Activated naive CD4-positive, alpha-beta T cell treated with anti-CD3 and anti-CD28 coated beads for 36 hours (primary cell): ENCODE results near the gene ACSL6. TPM values are rescaled to one million over a fixed set of nuclear protein-coding genes. Genes with fewer than 3 reads are reported as not detected.

Experiments
- CTCF ChIA-PET: fragments of 350-600 bp; sonication (Branson Sonifier 250); formaldehyde crosslinking; loops from one replicate; lab custom pipeline; 2021; ENCODE audit warnings: antibody characterized with exemption; lab: Charles Lee
- DNase-seq: peaks from one replicate; pipeline ENCODE4 v3.0.0-alpha.2; 2020
- H3K27ac Mint-ChIP-seq: one replicate; pipeline ENCODE4 v1.8.0; 2021; ENCODE audit warnings: mild to moderate bottlenecking, mixed read lengths
- H3K27me3 Mint-ChIP-seq: one replicate; pipeline ENCODE4 v1.8.0; 2021; ENCODE audit warnings: low read depth, mixed read lengths
- H3K36me3 Mint-ChIP-seq: one replicate; pipeline ENCODE4 v1.8.0; 2021; ENCODE audit warnings: low read depth, mixed read lengths
- H3K4me1 Mint-ChIP-seq: one replicate; pipeline ENCODE4 v1.8.0; 2021; ENCODE audit warnings: low read depth, mixed read lengths
- H3K4me3 Mint-ChIP-seq: one replicate; pipeline ENCODE4 v1.8.0; 2021; ENCODE audit warnings: mild to moderate bottlenecking, moderate library complexity, mixed read lengths
- H3K9me3 Mint-ChIP-seq: one replicate; pipeline ENCODE4 v1.8.0; 2021; ENCODE audit warnings: mixed read lengths
- intact Hi-C: fragments of 100-400 bp; cut with micrococcal nuclease; formaldehyde crosslinking; loops from one replicate; pipeline ENCODE4 v1.15.1; 2023
- total RNA-seq, 2 experiments: library from RNA; stranded (reverse); gene quantifications; one replicate each; pipeline ENCODE4 v1.2.3, GENCODE V29; 2021

Gene ACSL6
- total RNA-seq, 2 experiments from 2014 or later, result 1.2 to 2.4 TPM

GRCh38 chr5:131980696-131981095 is 30.8 kb downstream of the ACSL6 start:
- H3K4me3 Mint-ChIP-seq, result no peak overlapping the region
- peaks cover 24% of the 10 kb centered on the region for H3K4me1 Mint-ChIP-seq
- CTCF ChIA-PET, result no interaction called here
- H3K36me3 Mint-ChIP-seq, result no peaks in the 10 kb centered on the region
- H3K27me3 Mint-ChIP-seq, result no peaks in the 10 kb centered on the region
- no peak for DNase-seq
- H3K27ac Mint-ChIP-seq, result no peak overlapping the region
- intact Hi-C loops, result no loop called here
- H3K9me3 Mint-ChIP-seq, result no peaks in the 10 kb centered on the region

GRCh38 chr5:131979816-131980215 is 31.6 kb downstream of the ACSL6 start:
- H3K9me3 Mint-ChIP-seq, result no peaks in the 10 kb centered on the region
- intact Hi-C loops, result no loop called here

GRCh38 chr5:131977212-131977604 is 34.2 kb downstream of the ACSL6 start:
- H3K4me1 Mint-ChIP-seq, result peaks cover 46% of the 10 kb centered on the region
- no peak overlapping the region for H3K27ac Mint-ChIP-seq
- no peak for DNase-seq
- H3K36me3 Mint-ChIP-seq, result no peaks in the 10 kb centered on the region
- H3K9me3 Mint-ChIP-seq, result no peaks in the 10 kb centered on the region
- CTCF ChIA-PET, result no interaction called here
- H3K27me3 Mint-ChIP-seq, result no peaks in the 10 kb centered on the region
- intact Hi-C loops, result no loop called here
- H3K4me3 Mint-ChIP-seq, result no peak overlapping the region

More at GRCh38 chr5:131979816-131980215, 31.6 kb downstream of the ACSL6 start:
- Mint-ChIP-seq H3K4me1 (peaks cover 32% of the 10 kb centered on the region), H3K4me3 (no peak overlapping the region), H3K27me3 (no peaks in the 10 kb centered on the region), H3K36me3 (no peaks in the 10 kb centered on the region), H3K27ac (no peak overlapping the region)
- no peak for DNase-seq
- CTCF ChIA-PET, result no interaction called here

GRCh38 chr5:131976414-131977211 is 34.8 kb downstream of the ACSL6 start:
- Mint-ChIP-seq H3K4me3 (no peak overlapping the region), H3K9me3 (no peaks in the 10 kb centered on the region), H3K36me3 (no peaks in the 10 kb centered on the region), H3K27ac (no peak overlapping the region), H3K4me1 (peaks cover 46% of the 10 kb centered on the region), H3K27me3 (no peaks in the 10 kb centered on the region)
- CTCF ChIA-PET, result no interaction called here
- intact Hi-C loops, result no loop called here
- DNase-seq, result no peak

- H3K9me3 Mint-ChIP-seq, result no peaks in the 10 kb centered on the region
- H3K27me3 Mint-ChIP-seq, result no peaks in the 10 kb centered on the region
- H3K4me3 Mint-ChIP-seq, result peak overlapping the region; percentile 49
- intact Hi-C loops, result loop anchor here (1.0 kb wide), 1 partner anchor 178 kb away; the partner anchor contains the start of gene FNIP1
- CTCF ChIA-PET, result no interaction called here
- H3K36me3 Mint-ChIP-seq, result no peaks in the 10 kb centered on the region
- DNase-seq, result peak; percentile 53
- H3K4me1 Mint-ChIP-seq, result peaks cover 46% of the 10 kb centered on the region
- H3K27ac Mint-ChIP-seq, result peak overlapping the region; percentile 70
Observed at GRCh38 chr5:131974956-131975726, 36.3 kb downstream of the ACSL6 start.

- H3K27me3 Mint-ChIP-seq, result no peaks in the 10 kb centered on the region
- H3K36me3 Mint-ChIP-seq, result no peaks in the 10 kb centered on the region
- H3K9me3 Mint-ChIP-seq, result no peaks in the 10 kb centered on the region
- CTCF ChIA-PET, result no interaction called here
- intact Hi-C loops, result no loop called here
- DNase-seq, result no peak
- H3K27ac Mint-ChIP-seq, result peak overlapping the region; percentile 70
- peak overlapping the region; percentile 49 for H3K4me3 Mint-ChIP-seq
- H3K4me1 Mint-ChIP-seq, result peaks cover 46% of the 10 kb centered on the region
Observed at GRCh38 chr5:131974622-131974955, 36.9 kb downstream of the ACSL6 start.

- H3K27ac Mint-ChIP-seq, result peak overlapping the region; percentile 11
- DNase-seq, result no peak
- intact Hi-C loops, result no loop called here
Observed at GRCh38 chr5:131974016-131974415, 37.4 kb downstream of the ACSL6 start.

GRCh38 chr5:131973089-131973712 is 38.3 kb downstream of the ACSL6 start:
- no peaks in the 10 kb centered on the region for H3K36me3 Mint-ChIP-seq
- no peak overlapping the region for H3K4me3 Mint-ChIP-seq
- no peak overlapping the region for H3K27ac Mint-ChIP-seq
- CTCF ChIA-PET, result interaction anchor here (0.7 kb wide), 1 partner anchor 42 kb away, joined by 3 read pairs; no protein-coding TSS in a partner anchor
- DNase-seq, result no peak
- H3K9me3 Mint-ChIP-seq, result no peaks in the 10 kb centered on the region
- peaks cover 46% of the 10 kb centered on the region for H3K4me1 Mint-ChIP-seq
- H3K27me3 Mint-ChIP-seq, result no peaks in the 10 kb centered on the region
- intact Hi-C loops, result no loop called here

More at GRCh38 chr5:131974016-131974415, 37.4 kb downstream of the ACSL6 start:
- peaks cover 46% of the 10 kb centered on the region for H3K4me1 Mint-ChIP-seq
- no peak overlapping the region for H3K4me3 Mint-ChIP-seq
- no peaks in the 10 kb centered on the region for H3K9me3 Mint-ChIP-seq
- H3K27me3 Mint-ChIP-seq, result no peaks in the 10 kb centered on the region
- no peaks in the 10 kb centered on the region for H3K36me3 Mint-ChIP-seq
- CTCF ChIA-PET, result no interaction called here

GRCh38 chr5:131968396-131968954 is 43.0 kb downstream of the ACSL6 start:
- CTCF ChIA-PET, result interaction anchor here (1.1 to 1.3 kb wide), 2 partner anchors 32 to 212 kb away, joined by 4 to 5 read pairs; no protein-coding TSS in a partner anchor
- intact Hi-C loops, result no loop called here
- H3K27me3 Mint-ChIP-seq, result no peaks in the 10 kb centered on the region
- peaks cover 4% of the 10 kb centered on the region for H3K4me1 Mint-ChIP-seq
- peaks cover 12% of the 10 kb centered on the region for H3K36me3 Mint-ChIP-seq
- H3K27ac Mint-ChIP-seq, result no peak overlapping the region
- no peaks in the 10 kb centered on the region for H3K9me3 Mint-ChIP-seq
- H3K4me3 Mint-ChIP-seq, result no peak overlapping the region
- DNase-seq, result no peak

GRCh38 chr5:131966551-131966950 is 44.9 kb downstream of the ACSL6 start:
- no peak for DNase-seq
- Mint-ChIP-seq H3K27me3 (no peaks in the 10 kb centered on the region), H3K27ac (no peak overlapping the region), H3K9me3 (no peaks in the 10 kb centered on the region), H3K4me1 (no peaks in the 10 kb centered on the region), H3K4me3 (no peak overlapping the region), H3K36me3 (peaks cover 15% of the 10 kb centered on the region)
- intact Hi-C loops, result no loop called here
- CTCF ChIA-PET, result no interaction called here

GRCh38 chr5:131965826-131966415 is 45.5 kb downstream of the ACSL6 start:
- H3K27ac Mint-ChIP-seq, result no peak overlapping the region
- CTCF ChIA-PET, result no interaction called here

GRCh38 chr5:131959906-131960305 is 51.6 kb downstream of the ACSL6 start:
- Mint-ChIP-seq H3K36me3 (peaks cover 10% of the 10 kb centered on the region), H3K9me3 (no peaks in the 10 kb centered on the region), H3K27me3 (no peaks in the 10 kb centered on the region), H3K4me3 (no peak overlapping the region), H3K4me1 (peaks cover 13% of the 10 kb centered on the region), H3K27ac (no peak overlapping the region)
- CTCF ChIA-PET, result no interaction called here
- intact Hi-C loops, result no loop called here
- peak; percentile 22 for DNase-seq

More at GRCh38 chr5:131965826-131966415, 45.5 kb downstream of the ACSL6 start:
- no peak for DNase-seq
- no peak overlapping the region for H3K4me3 Mint-ChIP-seq
- no peaks in the 10 kb centered on the region for H3K9me3 Mint-ChIP-seq
- H3K27me3 Mint-ChIP-seq, result no peaks in the 10 kb centered on the region
- intact Hi-C loops, result no loop called here
- H3K36me3 Mint-ChIP-seq, result peaks cover 15% of the 10 kb centered on the region
- H3K4me1 Mint-ChIP-seq, result no peaks in the 10 kb centered on the region
